ENCODE measurements around the gene PTGFRN. TPM values are rescaled to one million over a fixed set of nuclear protein-coding genes. Genes with fewer than 3 reads are reported as not detected.
"Not testable (repeated sequence)": the region's sequence is repeated elsewhere in the genome, so short reads cannot be mapped to it uniquely, and the experiment has no call there.

The PTGFRN gene
- polyA plus RNA-seq, 6 donors from 2014 or later = not detected

DNA sequence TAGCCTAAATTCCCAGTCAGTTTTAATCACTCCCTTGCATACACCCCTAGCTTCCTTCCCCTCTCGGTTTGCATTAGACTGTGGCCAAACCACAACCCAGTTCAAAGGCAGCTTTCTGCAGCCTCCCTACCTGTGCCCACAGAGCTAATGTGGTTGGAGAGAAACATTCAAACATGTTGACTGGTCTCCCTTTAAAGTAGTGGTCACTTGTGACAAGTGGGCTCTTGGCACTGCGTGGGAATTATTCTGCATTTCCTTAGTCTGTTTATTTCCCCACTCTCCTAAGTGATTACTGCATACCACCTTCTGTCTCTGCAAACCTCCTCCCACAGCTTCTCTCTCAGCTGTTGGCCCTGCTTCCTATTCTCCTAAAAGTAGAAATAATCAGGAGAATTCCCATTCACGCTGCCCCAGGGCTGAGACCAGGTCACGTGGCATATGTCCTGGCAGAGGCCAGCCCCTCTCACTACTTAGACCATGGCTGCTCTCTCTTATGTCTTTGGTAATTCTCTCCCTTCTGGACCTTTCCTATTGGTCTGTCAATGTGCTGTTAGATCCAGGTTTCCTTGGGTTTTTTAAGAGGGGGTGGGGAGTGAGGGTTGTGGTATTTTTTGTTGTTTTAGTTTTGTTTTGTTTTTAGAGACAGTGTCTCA, 53.4 kb downstream of the PTGFRN start:
- H3K9me3 Mint-ChIP-seq = no peaks in the 10 kb centered on the region
- DNase-seq = no peak

DNA sequence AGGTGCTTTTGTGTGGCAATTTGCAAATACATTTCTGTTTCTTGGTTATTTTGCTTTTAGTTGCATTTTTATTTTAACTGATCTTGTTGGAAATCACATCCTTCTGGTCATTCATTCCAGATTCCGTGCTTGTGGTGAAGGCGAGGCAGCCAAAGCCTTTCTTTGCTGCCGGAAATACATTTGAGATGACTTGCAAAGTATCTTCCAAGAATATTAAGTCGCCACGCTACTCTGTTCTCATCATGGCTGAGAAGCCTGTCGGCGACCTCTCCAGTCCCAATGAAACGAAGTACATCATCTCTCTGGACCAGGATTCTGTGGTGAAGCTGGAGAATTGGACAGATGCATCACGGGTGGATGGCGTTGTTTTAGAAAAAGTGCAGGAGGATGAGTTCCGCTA, 57.1 kb downstream of the PTGFRN start:
- Mint-ChIP-seq H3K36me3 (no peaks in the 10 kb centered on the region), H3K27ac (no peak overlapping the region), H3K27me3 (peaks cover 0 to 6% (median 5%) of the 10 kb centered on the region in 3 donors), H3K4me1 (no peaks in the 10 kb centered on the region), H3K4me3 (no peak overlapping the region), H3K9me3 (peaks cover 0 to 8% (median 3%) of the 10 kb centered on the region in 7 donors)
- no peak for ATAC-seq (ENCODE audit: low read depth in 2 of 2)
- no peak for DNase-seq

More for the DNA sequence above, 53.4 kb downstream of the PTGFRN start:
- Mint-ChIP-seq H3K27ac (no peak overlapping the region), H3K4me3 (no peak overlapping the region), H3K36me3 (no peaks in the 10 kb centered on the region), H3K4me1 (no peaks in the 10 kb centered on the region), H3K27me3 (peaks cover 0 to 5% (median 0%) of the 10 kb centered on the region in 3 donors)
- no peak for ATAC-seq (ENCODE audit: low read depth in 2 of 2)

DNA sequence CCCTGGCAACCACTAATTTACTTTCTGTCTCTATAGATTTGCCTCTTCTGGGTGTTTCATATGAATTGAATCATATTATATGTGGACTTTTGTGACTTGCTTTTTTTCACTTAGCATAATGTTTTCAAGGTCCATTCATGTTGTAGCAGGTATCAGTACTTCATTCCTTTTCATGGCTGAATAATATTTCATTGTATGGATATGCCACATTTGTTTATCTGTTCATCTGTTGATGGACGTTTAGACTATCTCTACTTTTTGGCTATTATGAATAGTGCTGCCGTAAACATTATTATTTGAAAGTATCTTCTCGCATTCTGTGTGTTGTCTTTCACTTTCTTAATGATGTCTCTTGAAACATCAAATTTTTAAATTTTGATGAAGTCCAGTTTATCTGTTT, 59.0 kb downstream of the PTGFRN start:
- no peak for ATAC-seq (ENCODE audit: low read depth in 2 of 2)
- H3K4me3 Mint-ChIP-seq = no peak overlapping the region
- H3K36me3 Mint-ChIP-seq = no peaks in the 10 kb centered on the region
- H3K9me3 Mint-ChIP-seq = peaks cover 0 to 8% (median 3%) of the 10 kb centered on the region in 7 donors
- no peak overlapping the region for H3K27ac Mint-ChIP-seq
- no peak for DNase-seq
- H3K4me1 Mint-ChIP-seq = no peaks in the 10 kb centered on the region
- peaks cover 4 to 6% (median 5%) of the 10 kb centered on the region in 3 donors for H3K27me3 Mint-ChIP-seq

DNA sequence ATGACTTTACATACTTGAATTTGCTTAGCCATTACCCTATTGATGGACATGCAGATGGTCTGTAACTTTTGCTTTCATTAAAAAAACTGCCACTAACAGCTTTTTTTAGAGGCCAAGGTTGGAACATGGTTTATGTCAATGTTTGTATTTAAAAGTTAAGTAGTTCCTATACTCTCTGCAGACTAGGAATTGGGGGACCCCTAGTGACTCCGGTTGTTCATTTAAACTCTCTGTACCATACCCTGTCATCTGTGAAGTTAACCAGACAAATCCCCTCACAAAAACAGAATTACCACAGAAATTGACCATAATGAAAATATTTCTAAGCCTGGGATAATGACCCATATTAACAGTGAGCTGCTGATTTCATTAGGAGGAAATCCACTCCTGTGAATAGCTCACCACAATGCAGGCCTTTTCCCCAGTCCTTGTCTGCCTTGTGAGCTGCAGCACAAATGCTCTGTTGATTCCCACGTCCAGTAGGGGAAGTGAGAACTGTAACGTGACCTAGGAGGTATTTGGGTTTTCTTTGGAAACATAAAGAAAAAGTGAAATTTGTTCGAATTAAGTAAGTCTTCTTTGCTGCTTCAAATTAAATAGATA, 61.6 kb downstream of the PTGFRN start:
- ATAC-seq (ENCODE audit: low read depth in 2 of 2) (no peak), DNase-seq (no peak)
- Mint-ChIP-seq H3K36me3 (peaks cover 0 to 8% of the 10 kb centered on the region in 2 donors), H3K27me3 (peaks cover 11 to 14% (median 11%) of the 10 kb centered on the region in 3 donors), H3K4me3 (no peak overlapping the region), H3K27ac (no peak overlapping the region), H3K9me3 (peaks cover 0 to 16% (median 5%) of the 10 kb centered on the region in 7 donors), H3K4me1 (no peaks in the 10 kb centered on the region)

DNA sequence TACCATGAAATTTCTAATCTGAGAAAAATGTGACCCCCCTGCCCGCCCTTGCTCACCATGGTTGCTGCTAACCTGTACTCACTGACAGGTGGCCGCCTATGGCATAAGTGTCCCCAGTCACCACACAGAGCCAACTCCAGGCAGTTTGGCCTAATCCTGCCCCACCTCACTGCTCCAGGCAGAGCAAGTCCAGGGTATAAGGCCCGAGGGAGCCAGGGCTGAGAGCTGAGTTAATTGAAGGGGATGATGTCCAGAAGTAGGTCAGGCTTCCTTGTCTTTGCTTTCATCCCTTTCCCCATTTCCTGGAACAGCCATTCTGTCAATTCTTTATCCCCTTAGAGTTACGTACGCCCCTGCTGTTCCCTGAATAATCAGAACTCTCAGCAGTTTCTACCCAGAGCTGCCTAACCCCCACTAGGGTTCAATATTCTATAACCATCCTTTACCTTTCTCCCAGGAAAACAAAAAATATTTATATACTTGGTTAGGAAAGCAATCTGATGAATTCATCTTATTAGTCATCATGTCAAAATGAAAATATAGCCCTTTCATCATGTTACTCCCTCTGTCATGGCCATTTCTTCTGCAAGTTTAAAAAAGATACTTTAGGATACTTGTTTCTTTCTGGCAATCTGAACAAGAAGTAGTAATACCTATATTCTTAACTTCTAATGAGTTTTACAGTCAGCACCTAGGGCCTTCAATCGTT, 62.4 kb downstream of the PTGFRN start:
- Mint-ChIP-seq H3K36me3 (peaks cover 0 to 8% of the 10 kb centered on the region in 2 donors), H3K4me1 (no peaks in the 10 kb centered on the region), H3K4me3 (no peak overlapping the region), H3K27ac (no peak overlapping the region), H3K9me3 (peaks cover 0 to 16% (median 5%) of the 10 kb centered on the region in 7 donors), H3K27me3 (peaks cover 11 to 14% (median 11%) of the 10 kb centered on the region in 3 donors)
- ATAC-seq (ENCODE audit: low read depth in 2 of 2) = no peak
- no peak for DNase-seq

DNA sequence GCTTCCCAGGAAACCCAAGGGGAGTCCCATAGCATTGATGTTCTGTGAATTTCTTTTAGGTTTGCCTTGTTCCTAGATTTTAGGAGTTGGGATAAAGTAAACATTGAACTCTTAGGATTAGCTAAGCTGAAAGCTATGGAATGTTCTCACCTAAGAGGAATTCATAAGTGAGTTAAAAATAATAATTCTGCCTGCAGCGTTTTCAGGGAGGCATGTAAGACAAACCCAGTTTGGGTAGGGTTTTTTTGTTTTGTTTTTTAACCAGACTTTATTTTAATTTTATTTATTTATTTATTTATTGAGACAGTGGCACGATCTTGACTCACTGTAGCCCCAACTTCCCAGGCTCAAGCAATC, 62.9 kb downstream of the PTGFRN start:
- ATAC-seq (ENCODE audit: low read depth in 2 of 2) (no peak), DNase-seq (no peak)
- Mint-ChIP-seq H3K4me1 (no peaks in the 10 kb centered on the region), H3K9me3 (peaks cover 0 to 16% (median 5%) of the 10 kb centered on the region in 7 donors), H3K36me3 (peaks cover 0 to 8% of the 10 kb centered on the region in 2 donors), H3K27ac (no peak overlapping the region), H3K4me3 (no peak overlapping the region), H3K27me3 (peaks cover 11 to 14% (median 11%) of the 10 kb centered on the region in 3 donors)

DNA sequence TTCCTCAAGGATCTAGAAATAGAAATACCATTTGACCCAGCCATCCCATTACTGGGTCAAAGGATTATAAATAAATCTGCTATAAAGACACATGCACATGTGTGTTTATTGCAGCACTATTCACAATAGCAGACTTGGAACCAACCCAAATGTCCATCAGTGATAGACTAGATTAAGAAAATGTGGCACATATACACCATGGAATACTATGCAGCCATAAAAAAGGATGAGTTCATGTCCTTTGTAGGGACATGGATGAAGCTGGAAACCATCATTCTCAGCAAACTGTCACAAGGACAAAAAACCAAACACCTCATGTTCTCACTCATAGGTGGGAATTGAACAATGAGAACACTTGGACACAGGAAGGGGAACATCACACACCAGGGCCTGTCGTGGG, 70.6 kb downstream of the PTGFRN start:
- H3K4me3 Mint-ChIP-seq; H3K9me3 Mint-ChIP-seq; ATAC-seq (ENCODE audit: low read depth in 2 of 2); H3K4me1 Mint-ChIP-seq; H3K27ac Mint-ChIP-seq; DNase-seq; H3K36me3 Mint-ChIP-seq: not testable (repeated sequence)
- peaks cover 5 to 22% (median 12%) of the 10 kb centered on the region in 3 donors for H3K27me3 Mint-ChIP-seq

DNA sequence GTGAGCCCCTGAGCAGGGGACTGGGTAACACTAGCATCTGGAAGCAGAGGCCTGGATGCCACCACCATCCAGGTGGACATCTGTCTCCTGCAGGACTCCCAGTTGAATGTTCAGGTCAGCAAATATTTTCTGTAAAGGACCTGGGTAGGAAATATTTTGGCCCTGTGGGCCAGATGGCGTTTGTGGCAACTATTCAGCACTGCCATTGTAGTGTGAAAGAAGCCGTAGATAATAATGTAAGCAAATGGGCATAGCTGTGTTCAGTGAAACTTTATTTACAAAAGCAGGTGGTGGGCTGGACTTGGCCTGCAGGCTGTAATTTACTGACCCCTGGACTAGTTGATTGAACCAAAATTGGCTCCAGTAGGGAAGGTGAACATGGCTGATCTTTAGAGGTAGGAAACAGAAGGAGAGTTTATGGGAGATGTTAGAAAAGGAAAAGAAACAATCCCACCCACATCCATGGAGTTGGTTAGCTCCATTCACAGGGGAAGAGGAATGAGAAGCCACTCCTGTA, 71.9 kb downstream of the PTGFRN start:
- ATAC-seq (ENCODE audit: low read depth in 2 of 2) (no peak), DNase-seq (no peak)
- H3K4me1 Mint-ChIP-seq = no peaks in the 10 kb centered on the region
- no peak overlapping the region for H3K27ac Mint-ChIP-seq
- H3K9me3 Mint-ChIP-seq = peaks cover 0 to 4% (median 0%) of the 10 kb centered on the region in 7 donors
- no peak overlapping the region for H3K4me3 Mint-ChIP-seq
- no peaks in the 10 kb centered on the region for H3K36me3 Mint-ChIP-seq
- H3K27me3 Mint-ChIP-seq = peaks cover 7 to 15% (median 8%) of the 10 kb centered on the region in 3 donors

DNA sequence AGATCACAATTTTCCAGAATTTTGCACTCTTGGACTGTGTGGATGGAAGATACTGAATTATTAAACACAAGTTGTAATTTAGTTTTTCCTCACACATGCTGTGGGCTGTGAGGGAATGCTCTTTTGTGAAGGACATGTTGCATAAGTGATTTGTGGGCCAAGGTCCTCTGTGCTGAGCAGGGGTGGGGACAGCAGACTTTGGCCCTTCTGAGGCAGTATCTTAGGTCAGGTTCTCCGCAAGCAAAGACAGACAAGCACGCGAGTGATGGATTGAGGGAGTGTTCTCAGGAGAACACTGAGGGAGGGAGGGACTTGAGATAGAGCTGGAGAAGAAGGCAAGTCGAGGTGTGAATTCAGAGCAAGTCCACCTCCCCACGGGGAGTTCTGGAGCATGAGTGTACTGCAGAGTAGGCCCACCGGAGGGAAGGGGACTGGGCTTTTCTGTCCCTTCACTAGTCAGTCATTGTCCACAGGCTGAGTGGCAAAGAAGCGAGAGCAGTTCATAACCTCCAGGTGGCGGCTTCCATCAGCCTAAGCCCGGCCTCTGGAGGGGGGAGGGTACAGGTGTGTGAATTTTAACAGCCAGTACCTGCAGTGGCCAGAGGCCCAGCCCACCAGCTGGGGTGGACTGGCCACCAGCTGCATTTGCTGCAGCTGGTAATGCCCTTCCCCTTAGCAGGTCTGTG, 72.7 kb downstream of the PTGFRN start:
- no peak for DNase-seq
- Mint-ChIP-seq H3K4me1 (peaks cover 0 to 5% (median 0%) of the 10 kb centered on the region in 3 donors), H3K9me3 (peaks cover 0 to 2% (median 0%) of the 10 kb centered on the region in 7 donors), H3K4me3 (no peak overlapping the region), H3K27ac (peak overlapping the region in 1 of 6 donors; percentile 10), H3K27me3 (peaks cover 14 to 24% (median 15%) of the 10 kb centered on the region in 3 donors), H3K36me3 (no peaks in the 10 kb centered on the region)
- no peak for ATAC-seq (ENCODE audit: low read depth in 2 of 2)

DNA sequence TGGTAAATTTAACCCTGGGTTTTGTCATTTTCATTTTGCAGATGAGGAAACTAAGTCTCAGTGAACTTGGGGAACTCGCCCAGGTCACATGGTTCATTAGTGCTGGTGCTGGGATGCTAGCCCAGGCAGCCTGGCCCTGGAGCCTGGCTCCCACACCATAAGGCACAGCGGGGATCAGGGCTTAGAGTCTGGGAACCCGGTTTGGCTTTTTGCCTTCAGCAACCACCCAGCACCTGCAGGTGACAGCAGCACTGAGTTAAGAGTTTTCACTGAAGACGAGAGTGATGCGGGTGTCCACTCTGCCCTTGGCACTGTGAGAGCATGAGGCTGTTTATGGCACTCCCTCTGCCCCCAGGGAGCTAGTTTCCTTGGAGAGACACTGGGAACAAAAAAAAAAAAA, 73.4 kb downstream of the PTGFRN start:
- Mint-ChIP-seq H3K36me3 (no peaks in the 10 kb centered on the region), H3K27me3 (peaks cover 14 to 25% (median 15%) of the 10 kb centered on the region in 3 donors), H3K27ac (no peak overlapping the region), H3K9me3 (peaks cover 0 to 2% (median 0%) of the 10 kb centered on the region in 7 donors), H3K4me3 (no peak overlapping the region), H3K4me1 (peaks cover 0 to 5% (median 0%) of the 10 kb centered on the region in 3 donors)
- DNase-seq (no peak), ATAC-seq (ENCODE audit: low read depth in 2 of 2) (no peak)

DNA sequence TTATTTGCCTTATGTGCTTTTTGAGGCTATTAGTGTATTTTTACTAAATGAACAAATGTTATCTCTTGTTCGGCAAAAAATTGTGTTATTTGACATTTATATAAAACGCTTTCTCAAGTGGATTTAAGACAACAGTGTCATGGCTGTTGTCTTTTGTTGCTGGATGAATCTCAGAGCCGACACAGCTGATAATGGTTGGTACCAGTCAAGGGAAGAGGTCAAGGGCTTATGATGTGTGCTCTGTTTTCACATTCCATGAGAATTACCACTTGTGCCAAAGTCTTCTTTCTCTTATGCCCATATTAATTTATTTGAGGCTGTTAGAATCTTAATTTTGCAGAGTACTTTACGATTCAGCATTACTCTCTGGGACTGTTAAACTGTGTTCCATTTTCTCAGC, 74.0 kb downstream of the PTGFRN start:
- no peak for ATAC-seq (ENCODE audit: low read depth in 2 of 2)
- Mint-ChIP-seq H3K4me1 (peaks cover 0 to 5% (median 0%) of the 10 kb centered on the region in 3 donors), H3K4me3 (no peak overlapping the region), H3K36me3 (no peaks in the 10 kb centered on the region), H3K27ac (no peak overlapping the region), H3K27me3 (peaks cover 14 to 25% (median 15%) of the 10 kb centered on the region in 3 donors), H3K9me3 (peaks cover 0 to 2% (median 0%) of the 10 kb centered on the region in 7 donors)
- no peak for DNase-seq

DNA sequence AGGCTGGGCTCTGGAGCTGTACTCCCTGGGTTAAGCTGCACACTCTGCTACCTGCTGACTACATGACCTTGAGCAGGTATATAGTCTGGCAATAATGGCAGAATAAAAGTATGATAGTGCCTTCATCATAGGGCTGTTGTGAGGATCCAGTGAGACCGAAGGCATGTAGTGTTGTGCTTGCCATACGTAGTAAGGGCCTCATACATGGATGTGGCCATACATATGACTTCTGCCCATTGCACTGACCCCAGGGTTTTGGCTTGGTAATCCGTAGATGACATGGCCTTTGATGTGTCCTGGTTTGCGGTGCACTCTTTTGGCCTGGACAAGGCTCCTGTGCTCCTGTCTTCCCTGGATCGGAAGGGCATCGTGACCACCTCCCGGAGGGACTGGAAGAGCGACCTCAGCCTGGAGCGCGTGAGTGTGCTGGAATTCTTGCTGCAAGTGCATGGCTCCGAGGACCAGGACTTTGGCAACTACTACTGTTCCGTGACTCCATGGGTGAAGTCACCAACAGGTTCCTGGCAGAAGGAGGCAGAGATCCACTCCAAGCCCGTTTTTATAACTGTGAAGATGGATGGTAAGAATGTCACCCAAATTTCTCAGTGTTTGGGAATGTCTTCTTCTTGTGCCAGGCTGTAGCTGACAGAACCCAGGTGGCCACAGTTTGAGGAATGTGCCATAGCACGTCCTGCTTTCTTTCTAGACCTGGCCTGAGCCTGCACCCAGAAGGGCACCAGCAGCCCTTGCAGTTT, 74.9 kb downstream of the PTGFRN start:
- Mint-ChIP-seq H3K9me3 (peaks cover 0 to 2% (median 0%) of the 10 kb centered on the region in 7 donors), H3K27ac (peak overlapping the region in 1 of 6 donors; percentile 79)

More for the DNA sequence above, 74.9 kb downstream of the PTGFRN start:
- no peak for ATAC-seq (ENCODE audit: low read depth in 2 of 2)
- no peak for DNase-seq
- H3K4me3 Mint-ChIP-seq = no peak overlapping the region
- H3K27me3 Mint-ChIP-seq = peaks cover 14 to 25% (median 15%) of the 10 kb centered on the region in 3 donors
- peaks cover 0 to 5% (median 0%) of the 10 kb centered on the region in 3 donors for H3K4me1 Mint-ChIP-seq
- no peaks in the 10 kb centered on the region for H3K36me3 Mint-ChIP-seq
